Kidney (tissue), 14 donors: ENCODE results near the gene SLC35B4. TPM values are rescaled to one million over a fixed set of nuclear protein-coding genes. Genes with fewer than 3 reads are reported as not detected.

ENCODE experiments used
- DNase-seq, 5 donors: peaks; one replicate each; pipeline ENCODE4 v3.0.0-alpha.2; 2013 to 2020
- FAIRE-seq: peaks from 2 replicates; lab custom pipeline; 2012; peaks lifted over from hg19 to GRCh38; lab: Jason Lieb, UNC
- H3K27ac ChIP-seq, 2 donors: one replicate each; pipeline ENCODE4 v1.7.0; 2013; ENCODE audit warnings: low read depth in 2 of 2, low read length in 2 of 2, inconsistent platforms in 1 of 2
- H3K27me3 ChIP-seq: one replicate; pipeline ENCODE4 v1.7.1; 2013; ENCODE audit warnings: low read length, inconsistent platforms; ENCODE audit not compliant: control insufficient read depth, insufficient read depth
- H3K36me3 ChIP-seq, 3 donors: one replicate each; pipeline versions ENCODE4 v1.7.0 to v1.7.1; 2013; ENCODE audit warnings: low read length in 3 of 3, control low read depth in 1 of 3, inconsistent platforms in 1 of 3; ENCODE audit not compliant: insufficient read depth in 3 of 3, control insufficient read depth in 2 of 3
- H3K4me1 ChIP-seq, 3 donors: one replicate each; pipeline versions ENCODE4 v1.7.0 to v1.7.1; 2013; ENCODE audit warnings: low read length in 3 of 3, inconsistent platforms in 1 of 3, low read depth in 1 of 3; ENCODE audit not compliant: control insufficient read depth in 2 of 3, insufficient read depth in 2 of 3
- H3K4me3 ChIP-seq, 3 donors: one replicate each; pipeline versions ENCODE4 v1.7.0 to v1.8.1; 2013; ENCODE audit warnings: low read length in 3 of 3, control low read depth in 1 of 3, inconsistent platforms in 1 of 3
- H3K9ac ChIP-seq, 3 donors: one replicate each; pipeline versions ENCODE4 v1.7.0 to v1.7.1; 2013; ENCODE audit warnings: low read length in 3 of 3, control low read depth in 1 of 3, inconsistent platforms in 1 of 3
- H3K9me3 ChIP-seq, 3 donors: one replicate each; pipeline versions ENCODE4 v1.7.0 to v1.7.1; 2013; ENCODE audit warnings: low read length in 3 of 3, control low read depth in 1 of 3, inconsistent platforms in 1 of 3; ENCODE audit not compliant: control insufficient read depth in 2 of 3, insufficient read depth in 1 of 3
- CTCF ChIP-seq: IDR thresholded peaks from 3 replicates; pipeline ENCODE4 v1.5.1; 2012; ENCODE audit warnings: mild to moderate bottlenecking, moderate library complexity, borderline replicate concordance; ENCODE audit not compliant: insufficient read depth; ENCODE audit errors: extremely low read depth
- intact Hi-C: fragments of 100-400 bp; cut with DNase I; formaldehyde crosslinking; loops from one replicate; pipeline ENCODE4 v1.11.1; 2022
- polyA plus RNA-seq: library from polyadenylated mRNA; stranded (reverse); fragments of 350-450 nt; fragmentation: Illumina TruSeq; extraction: RNeasy Lipid Tissue Mini Kit (QIAGEN cat#74804); gene quantifications from one replicate; pipeline ENCODE4 v1.2.3, GENCODE V29; 2014; ENCODE audit warnings: low read depth, low replicate concordance; ENCODE audit not compliant: insufficient read depth
- total RNA-seq: library from RNA; stranded (reverse); fragmentation: NEBNext Ultra II Directional; extraction: Animal tissue kit (Norgen Biotek cat#: 25700); gene quantifications from one replicate; pipeline ENCODE4 v1.2.1, GENCODE V29; 2021
- donor health status: control.
- donor health status: control.
- donor health status: control.
- donor health status: control.
- donor health status: control.
- donor health status: DM: yes; HTN: yes; CAD: no.
- donor health status: Normal renal cell carcinoma (clear cell type).

The SLC35B4 gene
- total and polyA plus RNA-seq, 2 donors from 2014 or later, result 12.9 to 19.6 TPM

GRCh38 chr7:134315679-134316538, 821 bp downstream of the SLC35B4 start:
- Histone ChIP-seq H3K4me1 (peaks cover 0 to 21% (median 0%) of the 10 kb centered on the region in 3 donors), H3K9ac (peak overlapping the region; percentile 44 to 85 (median 44)), H3K36me3 (no peaks in the 10 kb centered on the region), H3K27me3 (no peaks in the 10 kb centered on the region), H3K27ac (peak overlapping the region; percentile 83 to 93), H3K9me3 (no peaks in the 10 kb centered on the region), H3K4me3 (peak overlapping the region; percentile 69 to 90 (median 85))
- DNase-seq, result peak in 2 of 5 donors; percentile 26 to 46
- no peak for TF ChIP-seq CTCF
- no peak for FAIRE-seq
- intact Hi-C loops, result no loop called here

- Histone ChIP-seq H3K9ac (no peak overlapping the region), H3K4me3 (no peak overlapping the region), H3K4me1 (peaks cover 0 to 19% (median 0%) of the 10 kb centered on the region in 3 donors), H3K27ac (peak overlapping the region in 1 of 2 donors; percentile 0), H3K9me3 (no peaks in the 10 kb centered on the region), H3K27me3 (no peaks in the 10 kb centered on the region), H3K36me3 (peaks cover 0 to 3% (median 0%) of the 10 kb centered on the region in 3 donors)
- FAIRE-seq (no peak), DNase-seq (peak in 2 of 5 donors; percentile 46 to 55)
- intact Hi-C loops, result no loop called here
- TF ChIP-seq CTCF, result no peak
Observed at GRCh38 chr7:134313543-134313942, 3.2 kb downstream of the SLC35B4 start.

GRCh38 chr7:134312717-134313116, 4.0 kb downstream of the SLC35B4 start:
- Histone ChIP-seq H3K27ac (no peak overlapping the region), H3K9ac (no peak overlapping the region), H3K4me3 (no peak overlapping the region), H3K9me3 (no peaks in the 10 kb centered on the region), H3K36me3 (peaks cover 0 to 3% (median 0%) of the 10 kb centered on the region in 3 donors), H3K4me1 (peaks cover 0 to 16% (median 0%) of the 10 kb centered on the region in 3 donors), H3K27me3 (no peaks in the 10 kb centered on the region)
- intact Hi-C loops, result no loop called here
- TF ChIP-seq CTCF, result no peak
- no peak for DNase-seq
- no peak for FAIRE-seq
